CD14-positive monocyte (primary cell): ENCODE results near the gene C1QC. TPM values are rescaled to one million over a fixed set of nuclear protein-coding genes. Genes with fewer than 3 reads are reported as not detected.
A peak's percentile ranks its signal among the peaks of the same experiment; 100 is the strongest.

ENCODE experiments used
- DNase-seq, 3 donors: peaks; one replicate each; pipeline ENCODE4 v3.0.0-alpha.2; 2011 to 2022
- H2AFZ ChIP-seq: 2 replicates; pipeline ENCODE4 v1.6.0; 2012; ENCODE audit warnings: mild to moderate bottlenecking, low read depth, low read length, inconsistent platforms; ENCODE audit not compliant: insufficient read depth, poor library complexity, severe bottlenecking
- H3K27ac ChIP-seq, 2 donors: 1 replicate in 1 of 2; 2 replicates in 1 of 2; pipeline ENCODE4 v1.5.1; 2012 to 2013; ENCODE audit warnings: low read length in 2 of 2, control low read depth in 1 of 2, inconsistent platforms in 1 of 2, low read depth in 1 of 2, mild to moderate bottlenecking in 1 of 2
- H3K27me3 ChIP-seq, 2 donors: one replicate each; pipeline versions ENCODE4 v1.6.0 to v1.6.1; 2011 to 2013; ENCODE audit warnings: low read length in 2 of 2; ENCODE audit not compliant: control insufficient read depth in 2 of 2, insufficient read depth in 2 of 2
- H3K36me3 ChIP-seq, 2 donors: replicated peaks in 1 of 2; 1 replicate in 1 of 2; 2 replicates in 1 of 2; pipeline versions ENCODE4 v1.5.1 to v1.6.1; 2012 to 2013; ENCODE audit warnings: low read length in 2 of 2, control low read depth in 1 of 2, inconsistent platforms in 1 of 2, mild to moderate bottlenecking in 1 of 2; ENCODE audit not compliant: insufficient read depth in 2 of 2, control insufficient read depth in 1 of 2
- H3K4me1 ChIP-seq, 2 donors: 1 replicate in 1 of 2; 2 replicates in 1 of 2; pipeline versions ENCODE4 v1.5.1 to v1.6.1; 2012 to 2013; ENCODE audit warnings: low read length in 2 of 2, control low read depth in 1 of 2, inconsistent platforms in 1 of 2, mild to moderate bottlenecking in 1 of 2, moderate library complexity in 1 of 2; ENCODE audit not compliant: insufficient read depth in 2 of 2, control insufficient read depth in 1 of 2
- H3K4me2 ChIP-seq: replicated peaks from 2 replicates; pipeline ENCODE3; 2012; ENCODE audit warnings: low read length, moderate library complexity, mild to moderate bottlenecking; ENCODE audit not compliant: poor library complexity, severe bottlenecking; ENCODE audit errors: extremely low read depth
- H3K4me3 ChIP-seq, 3 experiments: fragments of 200-600 bp in 1 of 3; sonication (generic) in 1 of 3; replicated peaks in 1 of 3; 1 replicate in 2 of 3; 2 replicates in 1 of 3; pipeline ENCODE4 v1.5.1; 2011 to 2013; ENCODE audit warnings: low read length in 3 of 3, mild to moderate bottlenecking in 3 of 3, control low read depth in 2 of 3, low read depth in 2 of 3, inconsistent platforms in 1 of 3, moderate library complexity in 1 of 3
- H3K79me2 ChIP-seq: 2 replicates; pipeline ENCODE4 v1.6.0; 2012; ENCODE audit warnings: mild to moderate bottlenecking, control low read depth, inconsistent platforms, low read length, moderate library complexity; ENCODE audit not compliant: insufficient read depth
- H3K9ac ChIP-seq: 2 replicates; pipeline ENCODE4 v1.6.0; 2017; ENCODE audit warnings: low read length, mild to moderate bottlenecking; ENCODE audit not compliant: insufficient read depth, poor library complexity, severe bottlenecking
- H3K9me3 ChIP-seq, 2 donors: replicated peaks in 1 of 2; 1 replicate in 1 of 2; 2 replicates in 1 of 2; pipeline versions ENCODE4 v1.5.1 to v1.6.1; 2012 to 2013; ENCODE audit warnings: low read length in 2 of 2, control low read depth in 1 of 2; ENCODE audit not compliant: control insufficient read depth in 1 of 2, insufficient read depth in 1 of 2
- H4K20me1 ChIP-seq: 2 replicates; pipeline ENCODE4 v1.6.0; 2012; ENCODE audit warnings: mild to moderate bottlenecking, low read length, control low read depth, moderate library complexity; ENCODE audit not compliant: insufficient read depth
- H3K27ac Mint-ChIP-seq, 7 donors: one replicate each; pipeline ENCODE4 v1.8.0; 2020; ENCODE audit warnings: mild to moderate bottlenecking in 7 of 7, mixed read lengths in 7 of 7, moderate library complexity in 6 of 7, inconsistent platforms in 2 of 7
- H3K27me3 Mint-ChIP-seq, 3 donors: one replicate each; pipeline ENCODE4 v1.8.0; 2021 to 2022; ENCODE audit warnings: low read depth in 3 of 3, mild to moderate bottlenecking in 3 of 3, mixed read lengths in 3 of 3, moderate library complexity in 3 of 3, inconsistent platforms in 1 of 3
- H3K36me3 Mint-ChIP-seq, 2 donors: one replicate each; pipeline ENCODE4 v1.8.0; 2020; ENCODE audit warnings: mixed read lengths in 2 of 2, inconsistent platforms in 1 of 2, mild to moderate bottlenecking in 1 of 2
- H3K4me1 Mint-ChIP-seq: one replicate; pipeline ENCODE4 v1.8.0; 2020; ENCODE audit warnings: mild to moderate bottlenecking, mixed read lengths
- H3K4me3 Mint-ChIP-seq, 2 donors: one replicate each; pipeline ENCODE4 v1.8.0; 2020; ENCODE audit warnings: mild to moderate bottlenecking in 2 of 2, mixed read lengths in 2 of 2, moderate library complexity in 1 of 2
- H3K9me3 Mint-ChIP-seq, 7 donors: one replicate each; pipeline ENCODE4 v1.8.0; 2020 to 2022; ENCODE audit warnings: mixed read lengths in 7 of 7, mild to moderate bottlenecking in 6 of 7, moderate library complexity in 6 of 7, inconsistent platforms in 2 of 7
- WGBS: methylation state at CpG from one replicate; pipeline ENCODE4 v1.1.5; 2013; ENCODE audit warnings: missing lambda C conversion rate; ENCODE audit not compliant: insufficient coverage; 5-methylcytosine and 5-hydroxymethylcytosine counted together
- intact Hi-C, 2 donors: fragments of 100-400 bp; cut with micrococcal nuclease; formaldehyde crosslinking; loops; one replicate each; pipeline versions ENCODE4 v1.15.0 to v1.15.1; 2023
- polyA plus RNA-seq, 3 donors: library from polyadenylated mRNA; depleted of rRNA in 1 of 3; unstranded in 2 of 3; stranded (reverse) in 1 of 3; fragments of 300-500 nt in 2 of 3; fragments of >200 nt in 1 of 3; fragmentation: Illumina TruSeq in 2 of 3; gene quantifications; 1 replicate in 2 of 3; 2 replicates in 1 of 3; pipeline ENCODE4 v1.2.3, GENCODE V29; 2012 to 2021
- TF ChIP-seq, protein P1 (sequence below): fragments of 200-600 bp; IDR thresholded peaks from one replicate; pipeline ENCODE4 v1.8.0; 2022; ENCODE audit warnings: antibody characterized with exemption, mild to moderate bottlenecking

The C1QC gene
- polyA plus RNA-seq, 3 donors = 0.74 to 3.6 (median 0.85) TPM

DNA sequence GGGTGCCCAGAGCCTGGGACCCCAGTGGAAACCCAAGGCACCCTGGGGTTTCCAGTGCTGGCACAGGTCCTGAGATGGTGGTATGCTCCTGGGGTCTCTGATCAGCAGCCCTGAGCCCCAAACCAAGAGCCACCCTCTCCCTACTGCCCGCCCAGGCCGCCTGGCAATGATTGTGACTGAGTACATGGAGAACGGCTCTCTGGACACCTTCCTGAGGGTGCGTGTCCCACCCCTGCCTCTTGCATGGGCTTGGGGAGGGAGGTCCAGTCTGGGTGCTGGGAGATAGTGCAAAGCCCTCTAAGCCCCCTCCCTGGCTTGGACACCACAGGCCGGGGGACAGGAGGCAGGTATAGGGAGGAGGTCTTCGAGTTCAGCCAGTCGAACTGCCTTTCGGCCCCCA is 45.4 kb upstream of the C1QC start:
- Mint-ChIP-seq H3K27ac (peak overlapping the region in 1 of 7 donors; percentile 2), H3K27me3 (peaks cover 4 to 8% (median 6%) of the 10 kb centered on the region in 3 donors), H3K36me3 (no peaks in the 10 kb centered on the region), H3K9me3 (no peaks in the 10 kb centered on the region), H3K4me3 (no peak overlapping the region), H3K4me1 (no peaks in the 10 kb centered on the region)
- no peak overlapping the region for H3K27ac ChIP-seq
- no peaks in the 10 kb centered on the region for H3K36me3 ChIP-seq
- no peak overlapping the region for H2AFZ ChIP-seq
- intact Hi-C loops = no loop called here
- H3K4me1 ChIP-seq = no peaks in the 10 kb centered on the region
- no peak overlapping the region for H3K4me3 ChIP-seq
- H3K27me3 ChIP-seq = peaks cover 0 to 6% of the 10 kb centered on the region in 2 donors
- H3K9ac ChIP-seq = no peak overlapping the region
- H3K79me2 ChIP-seq = no peaks in the 10 kb centered on the region
- H3K9me3 ChIP-seq = no peaks in the 10 kb centered on the region
- H3K4me2 ChIP-seq = no peak overlapping the region
- TF ChIP-seq, protein P1, sequence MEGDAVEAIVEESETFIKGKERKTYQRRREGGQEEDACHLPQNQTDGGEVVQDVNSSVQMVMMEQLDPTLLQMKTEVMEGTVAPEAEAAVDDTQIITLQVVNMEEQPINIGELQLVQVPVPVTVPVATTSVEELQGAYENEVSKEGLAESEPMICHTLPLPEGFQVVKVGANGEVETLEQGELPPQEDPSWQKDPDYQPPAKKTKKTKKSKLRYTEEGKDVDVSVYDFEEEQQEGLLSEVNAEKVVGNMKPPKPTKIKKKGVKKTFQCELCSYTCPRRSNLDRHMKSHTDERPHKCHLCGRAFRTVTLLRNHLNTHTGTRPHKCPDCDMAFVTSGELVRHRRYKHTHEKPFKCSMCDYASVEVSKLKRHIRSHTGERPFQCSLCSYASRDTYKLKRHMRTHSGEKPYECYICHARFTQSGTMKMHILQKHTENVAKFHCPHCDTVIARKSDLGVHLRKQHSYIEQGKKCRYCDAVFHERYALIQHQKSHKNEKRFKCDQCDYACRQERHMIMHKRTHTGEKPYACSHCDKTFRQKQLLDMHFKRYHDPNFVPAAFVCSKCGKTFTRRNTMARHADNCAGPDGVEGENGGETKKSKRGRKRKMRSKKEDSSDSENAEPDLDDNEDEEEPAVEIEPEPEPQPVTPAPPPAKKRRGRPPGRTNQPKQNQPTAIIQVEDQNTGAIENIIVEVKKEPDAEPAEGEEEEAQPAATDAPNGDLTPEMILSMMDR = no peak
- no peak for DNase-seq
- WGBS = 80% methylated on average over 2 of the region's 8 CpGs
- no peaks in the 10 kb centered on the region for H4K20me1 ChIP-seq

DNA sequence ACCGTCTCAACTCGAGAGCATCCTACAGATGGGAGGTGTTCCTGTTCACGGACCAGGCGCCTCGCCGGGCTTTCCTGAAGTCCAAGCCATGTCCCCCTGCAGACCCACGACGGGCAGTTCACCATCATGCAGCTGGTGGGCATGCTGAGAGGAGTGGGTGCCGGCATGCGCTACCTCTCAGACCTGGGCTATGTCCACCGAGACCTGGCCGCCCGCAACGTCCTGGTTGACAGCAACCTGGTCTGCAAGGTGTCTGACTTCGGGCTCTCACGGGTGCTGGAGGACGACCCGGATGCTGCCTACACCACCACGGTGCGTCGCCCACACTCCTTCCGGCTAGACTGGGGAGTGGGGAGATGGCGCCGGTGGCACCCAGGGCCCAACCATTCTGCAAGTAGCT is 44.7 kb upstream of the C1QC start:
- Histone ChIP-seq H3K27ac (no peak overlapping the region), H3K4me2 (no peak overlapping the region), H3K36me3 (no peaks in the 10 kb centered on the region), H3K4me3 (no peak overlapping the region), H3K79me2 (no peaks in the 10 kb centered on the region), H2AFZ (no peak overlapping the region), H3K9me3 (no peaks in the 10 kb centered on the region), H4K20me1 (no peaks in the 10 kb centered on the region), H3K9ac (no peak overlapping the region), H3K4me1 (no peaks in the 10 kb centered on the region), H3K27me3 (no peaks in the 10 kb centered on the region)
- intact Hi-C loops = no loop called here
- 82% methylated on average over 23 of the region's 24 CpGs for WGBS
- Mint-ChIP-seq H3K9me3 (no peaks in the 10 kb centered on the region), H3K36me3 (no peaks in the 10 kb centered on the region), H3K27ac (no peak overlapping the region), H3K4me3 (no peak overlapping the region), H3K27me3 (peaks cover 0 to 6% (median 5%) of the 10 kb centered on the region in 3 donors), H3K4me1 (no peaks in the 10 kb centered on the region)
- DNase-seq = no peak
- TF ChIP-seq, protein P1 = no peak
